Measurements from ENCODE around the gene KLHL35.

- TF ChIP-seq CTCF (IDR thresholded peaks at IDR 0.05), result no peak
- TF ChIP-seq POLR2AphosphoS5 (IDR thresholded peaks at IDR 0.05), result no peak
Measured at GRCh38 chr11:75376175-75376574, 56.8 kb downstream of the KLHL35 start.
